Measurements from ENCODE around the gene ASPSCR1. TPM values are rescaled to one million over a fixed set of nuclear protein-coding genes. Genes with fewer than 3 reads are reported as not detected.

Gene ASPSCR1
- total and polyA plus RNA-seq, 2 of the 13 experiments (the other 11 are each of a cell fraction or from before 2014, with no cell fraction given), result 274 to 314 TPM

DNA sequence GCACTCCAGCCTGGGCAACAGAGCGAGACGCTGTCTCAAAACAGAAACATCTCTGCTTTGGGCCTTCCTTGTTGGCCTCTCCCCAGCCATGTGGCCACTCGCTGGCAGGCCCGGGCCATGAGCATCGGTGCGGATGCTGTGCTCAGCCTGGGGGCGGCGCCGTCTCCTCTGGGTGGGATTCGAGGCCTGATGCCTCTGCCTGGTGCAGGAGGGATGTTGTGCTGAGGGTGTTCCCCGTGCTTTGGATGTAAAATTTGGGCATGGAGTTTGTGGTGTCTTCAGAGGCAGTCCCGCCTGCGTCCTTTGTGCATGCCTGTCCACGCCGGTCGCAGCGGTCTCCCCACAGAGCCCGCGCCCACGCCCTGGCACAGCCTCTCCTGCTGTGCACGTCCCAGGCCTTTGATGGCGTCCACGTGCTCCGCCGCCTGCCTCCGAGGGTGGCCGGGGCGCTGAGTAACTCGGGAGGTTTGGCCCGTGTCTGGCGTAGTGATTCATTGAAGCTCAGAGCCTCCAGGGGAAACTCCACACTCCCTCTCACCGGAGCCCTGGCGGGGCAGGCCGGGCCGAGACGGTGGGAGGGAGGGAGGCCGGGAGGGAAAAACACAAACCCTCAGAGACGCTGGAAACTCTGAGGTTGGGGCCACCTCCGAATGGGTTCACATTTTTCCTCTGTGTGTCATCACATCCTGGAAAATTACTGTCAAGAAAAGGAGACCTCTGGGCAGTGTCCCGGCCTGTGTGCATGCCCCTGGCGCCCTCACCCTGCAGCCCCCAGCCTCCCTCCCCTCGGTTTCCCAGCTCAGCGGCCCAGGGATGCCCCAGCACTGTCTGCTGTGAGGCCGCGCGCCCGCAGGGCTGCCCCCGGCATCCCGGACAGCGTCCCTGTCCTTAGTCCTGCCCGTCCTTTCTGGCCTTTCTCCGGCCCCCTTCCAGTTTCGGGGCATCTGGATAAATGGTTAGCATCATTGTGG, 26.3 kb downstream of the ASPSCR1 start (continued):
- TF ChIP-seq ZMAT5 (CRISPR knock-in tag; IDR thresholded peaks at IDR 0.05; ENCODE audit: borderline replicate concordance, low read depth), result no peak
- TF ChIP-seq FOXA1 (IDR thresholded peaks at IDR 0.05), result no peak
- TF ChIP-seq FOXA1 (CRISPR knock-in tag; IDR thresholded peaks at IDR 0.05), result no peak; the same call in 1 of the 2 replicates
- no peak for TF ChIP-seq ASH2L (IDR thresholded peaks at IDR 0.05; ENCODE audit: insufficient read length, low read depth, low read length)
- no peak for TF ChIP-seq SYNCRIP (IDR thresholded peaks at IDR 0.05; ENCODE audit: insufficient read depth, low read depth, low read length)
- no peak for TF ChIP-seq AGO1 (IDR thresholded peaks at IDR 0.05; ENCODE audit: low read depth, low read length, poor library complexity, severe bottlenecking)
- 0 out of 2 replicates have a peak, but pooled peaks have one; percentile 5 for TF ChIP-seq SNAI1 (CRISPR knock-in tag; IDR thresholded peaks at IDR 0.05; ENCODE audit: borderline replicate concordance)
- no peak for TF ChIP-seq NFE2L2 (IDR thresholded peaks at IDR 0.05; ENCODE audit: low read length)
- peak; percentile 89 for TF ChIP-seq ZNF792 (CRISPR knock-in tag; IDR thresholded peaks at IDR 0.05)
- TF ChIP-seq TBX2 (CRISPR knock-in tag; IDR thresholded peaks at IDR 0.05; ENCODE audit: borderline replicate concordance), result peak; percentile 89
- TF ChIP-seq, protein P1, sequence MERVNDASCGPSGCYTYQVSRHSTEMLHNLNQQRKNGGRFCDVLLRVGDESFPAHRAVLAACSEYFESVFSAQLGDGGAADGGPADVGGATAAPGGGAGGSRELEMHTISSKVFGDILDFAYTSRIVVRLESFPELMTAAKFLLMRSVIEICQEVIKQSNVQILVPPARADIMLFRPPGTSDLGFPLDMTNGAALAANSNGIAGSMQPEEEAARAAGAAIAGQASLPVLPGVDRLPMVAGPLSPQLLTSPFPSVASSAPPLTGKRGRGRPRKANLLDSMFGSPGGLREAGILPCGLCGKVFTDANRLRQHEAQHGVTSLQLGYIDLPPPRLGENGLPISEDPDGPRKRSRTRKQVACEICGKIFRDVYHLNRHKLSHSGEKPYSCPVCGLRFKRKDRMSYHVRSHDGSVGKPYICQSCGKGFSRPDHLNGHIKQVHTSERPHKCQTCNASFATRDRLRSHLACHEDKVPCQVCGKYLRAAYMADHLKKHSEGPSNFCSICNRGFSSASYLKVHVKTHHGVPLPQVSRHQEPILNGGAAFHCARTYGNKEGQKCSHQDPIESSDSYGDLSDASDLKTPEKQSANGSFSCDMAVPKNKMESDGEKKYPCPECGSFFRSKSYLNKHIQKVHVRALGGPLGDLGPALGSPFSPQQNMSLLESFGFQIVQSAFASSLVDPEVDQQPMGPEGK (CRISPR knock-in tag; IDR thresholded peaks at IDR 0.05), result peak; percentile 92
- TF ChIP-seq BORCS8-MEF2B (CRISPR knock-in tag; IDR thresholded peaks at IDR 0.05), result peak; percentile 22
- no peak for TF ChIP-seq ZFYVE20 (CRISPR knock-in tag; IDR thresholded peaks at IDR 0.05; ENCODE audit: borderline replicate concordance, low read depth)
- peak; percentile 75; the same call in 1 of the 2 replicates for TF ChIP-seq NCOA2 (CRISPR knock-in tag; IDR thresholded peaks at IDR 0.05)
- no peak for TF ChIP-seq HOXA9 (CRISPR knock-in tag; IDR thresholded peaks at IDR 0.05; ENCODE audit: borderline replicate concordance)
- peak; percentile 49; the same call in 1 of the 2 replicates for TF ChIP-seq ZNF761 (CRISPR knock-in tag; conservative IDR thresholded peaks at IDR 0.05)
- TF ChIP-seq, protein P2, sequence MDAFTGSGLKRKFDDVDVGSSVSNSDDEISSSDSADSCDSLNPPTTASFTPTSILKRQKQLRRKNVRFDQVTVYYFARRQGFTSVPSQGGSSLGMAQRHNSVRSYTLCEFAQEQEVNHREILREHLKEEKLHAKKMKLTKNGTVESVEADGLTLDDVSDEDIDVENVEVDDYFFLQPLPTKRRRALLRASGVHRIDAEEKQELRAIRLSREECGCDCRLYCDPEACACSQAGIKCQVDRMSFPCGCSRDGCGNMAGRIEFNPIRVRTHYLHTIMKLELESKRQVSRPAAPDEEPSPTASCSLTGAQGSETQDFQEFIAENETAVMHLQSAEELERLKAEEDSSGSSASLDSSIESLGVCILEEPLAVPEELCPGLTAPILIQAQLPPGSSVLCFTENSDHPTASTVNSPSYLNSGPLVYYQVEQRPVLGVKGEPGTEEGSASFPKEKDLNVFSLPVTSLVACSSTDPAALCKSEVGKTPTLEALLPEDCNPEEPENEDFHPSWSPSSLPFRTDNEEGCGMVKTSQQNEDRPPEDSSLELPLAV (CRISPR knock-in tag; conservative IDR thresholded peaks at IDR 0.05; ENCODE audit: low read depth), result no peak
- TF ChIP-seq, protein P3, sequence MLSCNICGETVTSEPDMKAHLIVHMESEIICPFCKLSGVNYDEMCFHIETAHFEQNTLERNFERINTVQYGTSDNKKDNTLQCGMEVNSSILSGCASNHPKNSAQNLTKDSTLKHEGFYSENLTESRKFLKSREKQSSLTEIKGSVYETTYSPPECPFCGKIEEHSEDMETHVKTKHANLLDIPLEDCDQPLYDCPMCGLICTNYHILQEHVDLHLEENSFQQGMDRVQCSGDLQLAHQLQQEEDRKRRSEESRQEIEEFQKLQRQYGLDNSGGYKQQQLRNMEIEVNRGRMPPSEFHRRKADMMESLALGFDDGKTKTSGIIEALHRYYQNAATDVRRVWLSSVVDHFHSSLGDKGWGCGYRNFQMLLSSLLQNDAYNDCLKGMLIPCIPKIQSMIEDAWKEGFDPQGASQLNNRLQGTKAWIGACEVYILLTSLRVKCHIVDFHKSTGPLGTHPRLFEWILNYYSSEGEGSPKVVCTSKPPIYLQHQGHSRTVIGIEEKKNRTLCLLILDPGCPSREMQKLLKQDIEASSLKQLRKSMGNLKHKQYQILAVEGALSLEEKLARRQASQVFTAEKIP (CRISPR knock-in tag; IDR thresholded peaks at IDR 0.05; ENCODE audit: borderline replicate concordance), result no peak
- no peak for TF ChIP-seq GPN1 (CRISPR knock-in tag; IDR thresholded peaks at IDR 0.05; ENCODE audit: borderline replicate concordance)
- peak; percentile 93; the same call in 1 of the 2 replicates for TF ChIP-seq AKAP8 (CRISPR knock-in tag; IDR thresholded peaks at IDR 0.05)
- TF ChIP-seq SP4 (CRISPR knock-in tag; IDR thresholded peaks at IDR 0.05), result peak; percentile 82
